Neural cell (in vitro differentiated cells): ENCODE results near the gene TTC29. TPM values are rescaled to one million over a fixed set of nuclear protein-coding genes. Genes with fewer than 3 reads are reported as not detected.

Source experiments
- H2AFZ ChIP-seq: fragments of 200-600, 300-800 bp; sonication (generic), shearing (Covaris generic); 2 replicates; pipeline ENCODE4 v1.6.0; 2014; ENCODE audit warnings: low read depth, mild to moderate bottlenecking, antibody characterized with exemption, low read length, moderate library complexity
- H3F3A ChIP-seq: fragments of 200-600 bp; shearing (Covaris generic); 2 replicates; pipeline ENCODE4 v1.6.1; 2016; ENCODE audit warnings: mild to moderate bottlenecking, moderate library complexity, mixed read lengths, antibody characterized with exemption, low read length; ENCODE audit not compliant: insufficient read depth, poor library complexity, severe bottlenecking
- H3K27ac ChIP-seq: fragments of 200-600, 300-800 bp; sonication (generic), shearing (Covaris generic); 2 replicates; pipeline ENCODE4 v1.5.1; 2014; ENCODE audit warnings: mild to moderate bottlenecking, low read length, moderate library complexity
- H3K27me3 ChIP-seq: fragments of 300-800, 200-600 bp; sonication (generic), shearing (Covaris generic); 2 replicates; pipeline ENCODE4 v1.6.0; 2014; ENCODE audit warnings: mild to moderate bottlenecking, low read depth, low read length, moderate library complexity; ENCODE audit not compliant: insufficient read depth
- H3K36me3 ChIP-seq: fragments of 300-800, 200-600 bp; sonication (generic), shearing (Covaris generic); 2 replicates; pipeline ENCODE4 v1.5.1; 2014; ENCODE audit warnings: mild to moderate bottlenecking, antibody characterized with exemption, low read length, moderate library complexity; ENCODE audit not compliant: insufficient read depth
- H3K4me2 ChIP-seq: fragments of 300-800, 200-600 bp; sonication (generic), shearing (Covaris generic); 2 replicates; pipeline ENCODE4 v1.6.0; 2014; ENCODE audit warnings: mild to moderate bottlenecking, low read length
- H3K4me3 ChIP-seq: fragments of 300-800, 200-600 bp; sonication (generic), shearing (Covaris generic); 2 replicates; pipeline ENCODE4 v1.5.1; 2014; ENCODE audit warnings: mild to moderate bottlenecking, low read length, moderate library complexity
- H3K79me2 ChIP-seq: fragments of 200-600 bp; shearing (Covaris generic); replicated peaks from 2 replicates; pipeline ENCODE4 v1.6.0; 2014; ENCODE audit warnings: mild to moderate bottlenecking, low read length, moderate library complexity; ENCODE audit not compliant: insufficient read depth
- H3K9ac ChIP-seq: fragments of 300-800, 200-600 bp; sonication (generic), shearing (Covaris generic); 2 replicates; pipeline ENCODE4 v1.6.1; 2016; ENCODE audit warnings: mild to moderate bottlenecking, low read length, mixed read lengths
- H3K9me2 ChIP-seq: fragments of 200-600 bp; shearing (Covaris generic); 2 replicates; pipeline ENCODE4 v1.6.1; 2016; ENCODE audit warnings: mild to moderate bottlenecking, low read length, mixed read lengths; ENCODE audit not compliant: insufficient read depth
- H3K9me3 ChIP-seq: fragments of 200-600, 300-800 bp; sonication (generic), shearing (Covaris generic); 2 replicates; pipeline ENCODE4 v1.6.1; 2016; ENCODE audit warnings: mild to moderate bottlenecking, mixed run types, low read length, moderate library complexity, mixed read lengths
- H4K20me1 ChIP-seq: fragments of 200-600 bp; shearing (Covaris generic); 2 replicates; pipeline ENCODE4 v1.6.1; 2016; ENCODE audit warnings: mild to moderate bottlenecking, mixed run types; ENCODE audit not compliant: insufficient read depth
- EP300 ChIP-seq: fragments of 450-650 bp; conservative IDR thresholded peaks from 2 replicates; pipeline ENCODE4 v1.6.1; 2014; ENCODE audit warnings: antibody characterized with exemption, mild to moderate bottlenecking, moderate library complexity; ENCODE audit not compliant: poor library complexity, severe bottlenecking
- EZH2 ChIP-seq: fragments of 200-600, 300-800 bp; shearing (Covaris generic), sonication (generic); IDR thresholded peaks from 2 replicates; pipeline ENCODE4 v1.6.1; 2014; ENCODE audit warnings: antibody characterized with exemption, low read length, borderline replicate concordance, mild to moderate bottlenecking; ENCODE audit not compliant: insufficient read depth, poor library complexity, severe bottlenecking
- MXI1 ChIP-seq: fragments of 450-650 bp; conservative IDR thresholded peaks from 2 replicates; pipeline ENCODE4 v1.6.1; 2014; ENCODE audit warnings: antibody characterized with exemption, mild to moderate bottlenecking; ENCODE audit not compliant: poor library complexity, severe bottlenecking
- POLR2AphosphoS5 ChIP-seq: IDR thresholded peaks from 2 replicates; pipeline ENCODE4 v1.6.1; 2012
- RAD21 ChIP-seq: fragments of 450-650 bp; conservative IDR thresholded peaks from 2 replicates; pipeline ENCODE4 v1.6.1; 2014; ENCODE audit warnings: antibody characterized with exemption, mild to moderate bottlenecking, moderate library complexity
- SMC3 ChIP-seq: fragments of 450-650 bp; conservative IDR thresholded peaks from 2 replicates; pipeline ENCODE4 v1.6.1; 2014; ENCODE audit warnings: antibody characterized with exemption, mild to moderate bottlenecking, moderate library complexity; ENCODE audit not compliant: poor library complexity
- TAF1 ChIP-seq: IDR thresholded peaks from 2 replicates; pipeline ENCODE4 v1.6.1; 2012; ENCODE audit warnings: low read depth
- polyA plus RNA-seq: library from polyadenylated mRNA; depleted of rRNA; stranded (reverse); fragments of >200 nt; gene quantifications from 2 replicates; pipeline ENCODE4 v1.2.3, GENCODE V29; 2014
- TF ChIP-seq, protein P1 (sequence below): fragments of 450-650 bp; IDR thresholded peaks from 2 replicates; pipeline ENCODE4 v1.5.1; 2014; ENCODE audit warnings: antibody characterized with exemption, mild to moderate bottlenecking, moderate library complexity; ENCODE audit not compliant: poor library complexity, severe bottlenecking
- TF ChIP-seq, protein P2 (sequence below): IDR thresholded peaks from 2 replicates; pipeline ENCODE4 v1.6.1; 2012; ENCODE audit warnings: borderline replicate concordance

The TTC29 gene
- polyA plus RNA-seq, 1 donor from 2014 or later: not detected

- TF ChIP-seq POLR2AphosphoS5 (peak; percentile 52), RAD21 (no peak), TAF1 (no peak)
- no peaks in the 10 kb centered on the region for H3F3A ChIP-seq
- H3K9ac ChIP-seq: no peak overlapping the region
- H3K79me2 ChIP-seq: no peaks in the 10 kb centered on the region
- H3K4me2 ChIP-seq: no peak overlapping the region
- no peaks in the 10 kb centered on the region for H3K9me3 ChIP-seq
- H2AFZ ChIP-seq: no peak overlapping the region
- no peaks in the 10 kb centered on the region for H3K9me2 ChIP-seq
- no peak overlapping the region for H3K27ac ChIP-seq
- H3K4me3 ChIP-seq: no peak overlapping the region
- H3K36me3 ChIP-seq: no peaks in the 10 kb centered on the region
- no peaks in the 10 kb centered on the region for H4K20me1 ChIP-seq
- H3K27me3 ChIP-seq: no peaks in the 10 kb centered on the region
These were observed 29.9 kb upstream of the TTC29 start for GRCh38 chr4:146975527-146975926.

- Histone ChIP-seq H3K27ac (no peak overlapping the region), H3K4me3 (no peak overlapping the region), H3K4me2 (no peak overlapping the region), H3K9me3 (no peaks in the 10 kb centered on the region), H2AFZ (no peak overlapping the region), H3K36me3 (no peaks in the 10 kb centered on the region), H3K79me2 (no peaks in the 10 kb centered on the region), H3F3A (no peaks in the 10 kb centered on the region), H3K9me2 (no peaks in the 10 kb centered on the region), H3K27me3 (no peaks in the 10 kb centered on the region), H4K20me1 (no peaks in the 10 kb centered on the region), H3K9ac (no peak overlapping the region)
- no peak for TF ChIP-seq SMC3
- no peak for TF ChIP-seq MXI1
- TF ChIP-seq EP300: no peak
- TF ChIP-seq, protein P1, sequence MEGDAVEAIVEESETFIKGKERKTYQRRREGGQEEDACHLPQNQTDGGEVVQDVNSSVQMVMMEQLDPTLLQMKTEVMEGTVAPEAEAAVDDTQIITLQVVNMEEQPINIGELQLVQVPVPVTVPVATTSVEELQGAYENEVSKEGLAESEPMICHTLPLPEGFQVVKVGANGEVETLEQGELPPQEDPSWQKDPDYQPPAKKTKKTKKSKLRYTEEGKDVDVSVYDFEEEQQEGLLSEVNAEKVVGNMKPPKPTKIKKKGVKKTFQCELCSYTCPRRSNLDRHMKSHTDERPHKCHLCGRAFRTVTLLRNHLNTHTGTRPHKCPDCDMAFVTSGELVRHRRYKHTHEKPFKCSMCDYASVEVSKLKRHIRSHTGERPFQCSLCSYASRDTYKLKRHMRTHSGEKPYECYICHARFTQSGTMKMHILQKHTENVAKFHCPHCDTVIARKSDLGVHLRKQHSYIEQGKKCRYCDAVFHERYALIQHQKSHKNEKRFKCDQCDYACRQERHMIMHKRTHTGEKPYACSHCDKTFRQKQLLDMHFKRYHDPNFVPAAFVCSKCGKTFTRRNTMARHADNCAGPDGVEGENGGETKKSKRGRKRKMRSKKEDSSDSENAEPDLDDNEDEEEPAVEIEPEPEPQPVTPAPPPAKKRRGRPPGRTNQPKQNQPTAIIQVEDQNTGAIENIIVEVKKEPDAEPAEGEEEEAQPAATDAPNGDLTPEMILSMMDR: no peak
- TF ChIP-seq TAF1: no peak
- TF ChIP-seq, protein P2, sequence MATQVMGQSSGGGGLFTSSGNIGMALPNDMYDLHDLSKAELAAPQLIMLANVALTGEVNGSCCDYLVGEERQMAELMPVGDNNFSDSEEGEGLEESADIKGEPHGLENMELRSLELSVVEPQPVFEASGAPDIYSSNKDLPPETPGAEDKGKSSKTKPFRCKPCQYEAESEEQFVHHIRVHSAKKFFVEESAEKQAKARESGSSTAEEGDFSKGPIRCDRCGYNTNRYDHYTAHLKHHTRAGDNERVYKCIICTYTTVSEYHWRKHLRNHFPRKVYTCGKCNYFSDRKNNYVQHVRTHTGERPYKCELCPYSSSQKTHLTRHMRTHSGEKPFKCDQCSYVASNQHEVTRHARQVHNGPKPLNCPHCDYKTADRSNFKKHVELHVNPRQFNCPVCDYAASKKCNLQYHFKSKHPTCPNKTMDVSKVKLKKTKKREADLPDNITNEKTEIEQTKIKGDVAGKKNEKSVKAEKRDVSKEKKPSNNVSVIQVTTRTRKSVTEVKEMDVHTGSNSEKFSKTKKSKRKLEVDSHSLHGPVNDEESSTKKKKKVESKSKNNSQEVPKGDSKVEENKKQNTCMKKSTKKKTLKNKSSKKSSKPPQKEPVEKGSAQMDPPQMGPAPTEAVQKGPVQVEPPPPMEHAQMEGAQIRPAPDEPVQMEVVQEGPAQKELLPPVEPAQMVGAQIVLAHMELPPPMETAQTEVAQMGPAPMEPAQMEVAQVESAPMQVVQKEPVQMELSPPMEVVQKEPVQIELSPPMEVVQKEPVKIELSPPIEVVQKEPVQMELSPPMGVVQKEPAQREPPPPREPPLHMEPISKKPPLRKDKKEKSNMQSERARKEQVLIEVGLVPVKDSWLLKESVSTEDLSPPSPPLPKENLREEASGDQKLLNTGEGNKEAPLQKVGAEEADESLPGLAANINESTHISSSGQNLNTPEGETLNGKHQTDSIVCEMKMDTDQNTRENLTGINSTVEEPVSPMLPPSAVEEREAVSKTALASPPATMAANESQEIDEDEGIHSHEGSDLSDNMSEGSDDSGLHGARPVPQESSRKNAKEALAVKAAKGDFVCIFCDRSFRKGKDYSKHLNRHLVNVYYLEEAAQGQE: no peak
- no peak for TF ChIP-seq RAD21
These were observed 29.4 kb upstream of the TTC29 start for GRCh38 chr4:146975036-146975435.

DNA sequence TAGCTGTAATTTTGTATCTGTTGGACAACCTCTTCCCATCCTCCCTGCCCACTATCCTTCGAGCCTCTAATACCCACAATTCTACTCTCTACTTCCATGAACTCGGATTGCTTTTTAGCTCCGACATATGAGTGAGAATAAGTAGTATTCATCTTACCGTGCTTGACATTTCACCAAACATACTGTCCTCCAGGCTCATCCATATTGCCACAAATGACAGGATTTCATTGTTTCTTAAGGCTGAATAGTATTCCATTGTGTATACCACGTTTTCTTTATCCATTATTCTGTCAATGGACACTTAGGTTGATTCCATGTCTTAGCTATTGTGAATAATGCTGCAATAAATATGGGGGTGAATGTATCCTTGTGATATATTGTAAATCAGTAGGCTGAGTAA, 26.4 kb upstream of the TTC29 start:
- TF ChIP-seq POLR2AphosphoS5 (peak; percentile 84), MXI1 (no peak), EZH2 (no peak), TAF1 (no peak), EP300 (peak; percentile 97), SMC3 (no peak), RAD21 (no peak)
- TF ChIP-seq, protein P1: no peak
- TF ChIP-seq, protein P2: peak; percentile 48
- H3K27me3 ChIP-seq: no peaks in the 10 kb centered on the region
- H3K9ac ChIP-seq: no peak overlapping the region
- H3K9me2 ChIP-seq: no peaks in the 10 kb centered on the region
- no peak overlapping the region for H3K4me3 ChIP-seq
- no peak overlapping the region for H3K4me2 ChIP-seq
- H3K36me3 ChIP-seq: no peaks in the 10 kb centered on the region
- H3K27ac ChIP-seq: no peak overlapping the region
- no peaks in the 10 kb centered on the region for H3F3A ChIP-seq
- H3K79me2 ChIP-seq: no peaks in the 10 kb centered on the region
- no peak overlapping the region for H2AFZ ChIP-seq
- H4K20me1 ChIP-seq: no peaks in the 10 kb centered on the region
- no peaks in the 10 kb centered on the region for H3K9me3 ChIP-seq
